Chondrocyte (in vitro differentiated cells): Measurements from ENCODE around the gene SERINC5. TPM values are rescaled to one million over a fixed set of nuclear protein-coding genes. Genes with fewer than 3 reads are reported as not detected.

ENCODE experiments used
- DNase-seq: peaks from one replicate; pipeline ENCODE4 v3.0.0; 2021; ENCODE audit warnings: mixed read lengths, low spot score
- H3K27ac Mint-ChIP-seq: one replicate; pipeline ENCODE4 v1.8.0; 2021; ENCODE audit warnings: mild to moderate bottlenecking, moderate library complexity, mixed read lengths; ENCODE audit not compliant: unreplicated experiment
- H3K27me3 Mint-ChIP-seq: 2 replicates; pipeline ENCODE4 v1.8.0; 2021; ENCODE audit warnings: low read depth, mixed read lengths
- H3K36me3 Mint-ChIP-seq: 2 replicates; pipeline ENCODE4 v1.8.0; 2021; ENCODE audit warnings: low read depth, mixed read lengths
- H3K4me1 Mint-ChIP-seq: 2 replicates; pipeline ENCODE4 v1.8.0; 2021; ENCODE audit warnings: low read depth, mild to moderate bottlenecking, mixed read lengths
- H3K4me3 Mint-ChIP-seq: one replicate; pipeline ENCODE4 v1.8.0; 2021; ENCODE audit warnings: mild to moderate bottlenecking, moderate library complexity, mixed read lengths; ENCODE audit not compliant: unreplicated experiment
- H3K9me3 Mint-ChIP-seq: 2 replicates; pipeline ENCODE4 v1.8.0; 2021; ENCODE audit warnings: low read depth, mixed read lengths
- CTCF ChIP-seq: fragments of 200-600 bp; sonication (generic); IDR thresholded peaks from 2 replicates; pipeline ENCODE4 v1.5.0; 2021; ENCODE audit warnings: antibody characterized with exemption, mild to moderate bottlenecking, moderate library complexity
- total RNA-seq: library from RNA; stranded (reverse); gene quantifications from 3 replicates; pipeline ENCODE4 v1.2.1, GENCODE V29; 2021

SERINC5 gene
- total RNA-seq, 1 donor from 2014 or later = 41.5 TPM

DNA sequence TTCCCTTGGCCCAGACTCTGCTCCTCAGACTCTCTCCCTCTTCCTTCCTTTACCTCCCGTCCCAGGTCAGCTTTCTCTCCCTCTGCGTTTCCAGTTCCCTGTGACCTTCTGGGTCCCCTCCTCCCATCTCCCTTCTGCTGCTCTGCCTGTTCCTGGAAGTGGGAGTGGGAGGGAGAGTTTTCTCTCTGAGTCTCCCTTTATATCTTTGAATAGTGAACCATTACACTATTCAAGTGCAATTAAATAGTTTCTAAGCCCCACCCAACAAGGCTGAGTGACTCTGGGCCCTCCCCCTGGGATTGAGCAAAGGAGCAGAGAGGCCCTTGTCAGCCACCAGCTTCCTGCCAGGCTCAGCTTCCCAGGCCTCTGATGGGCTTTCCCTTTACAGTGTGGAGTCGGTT is 185.9 kb downstream of the SERINC5 start:
- DNase-seq = no peak
- Mint-ChIP-seq H3K4me1 (peaks cover 5% of the 10 kb centered on the region), H3K27me3 (no peaks in the 10 kb centered on the region), H3K27ac (no peak overlapping the region), H3K4me3 (no peak overlapping the region), H3K9me3 (no peaks in the 10 kb centered on the region), H3K36me3 (no peaks in the 10 kb centered on the region)
- no peak for TF ChIP-seq CTCF

DNA sequence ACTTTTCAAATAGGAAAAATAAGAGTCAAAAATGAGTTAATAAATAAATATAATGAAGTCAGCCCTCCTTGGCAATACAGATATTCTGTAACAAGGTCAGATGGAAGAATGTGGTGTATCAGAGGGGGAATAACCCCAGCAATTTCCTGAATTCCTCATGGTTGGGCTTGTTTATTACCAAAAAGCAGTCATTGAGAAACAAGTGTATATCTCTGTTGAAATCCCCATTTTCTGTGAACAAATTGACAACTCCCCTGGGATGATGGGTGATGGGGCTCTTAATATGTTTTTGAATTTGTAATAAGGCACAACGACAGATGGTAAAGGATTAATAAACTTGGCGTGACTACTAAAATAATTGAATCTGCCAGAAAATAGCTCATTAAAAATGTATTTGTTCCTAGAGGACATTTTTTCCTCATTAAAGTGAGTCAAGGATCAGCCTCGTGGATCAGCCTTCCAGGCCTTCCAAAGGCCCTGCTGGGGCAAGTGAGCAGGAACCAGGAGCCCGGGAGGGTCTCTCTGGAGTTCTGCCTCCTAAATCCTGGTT is 186.5 kb downstream of the SERINC5 start:
- no peaks in the 10 kb centered on the region for H3K36me3 Mint-ChIP-seq
- H3K27ac Mint-ChIP-seq = no peak overlapping the region
- no peak for TF ChIP-seq CTCF
- no peaks in the 10 kb centered on the region for H3K27me3 Mint-ChIP-seq
- DNase-seq = no peak
- H3K9me3 Mint-ChIP-seq = no peaks in the 10 kb centered on the region
- H3K4me1 Mint-ChIP-seq = peaks cover 5% of the 10 kb centered on the region
- no peak overlapping the region for H3K4me3 Mint-ChIP-seq

DNA sequence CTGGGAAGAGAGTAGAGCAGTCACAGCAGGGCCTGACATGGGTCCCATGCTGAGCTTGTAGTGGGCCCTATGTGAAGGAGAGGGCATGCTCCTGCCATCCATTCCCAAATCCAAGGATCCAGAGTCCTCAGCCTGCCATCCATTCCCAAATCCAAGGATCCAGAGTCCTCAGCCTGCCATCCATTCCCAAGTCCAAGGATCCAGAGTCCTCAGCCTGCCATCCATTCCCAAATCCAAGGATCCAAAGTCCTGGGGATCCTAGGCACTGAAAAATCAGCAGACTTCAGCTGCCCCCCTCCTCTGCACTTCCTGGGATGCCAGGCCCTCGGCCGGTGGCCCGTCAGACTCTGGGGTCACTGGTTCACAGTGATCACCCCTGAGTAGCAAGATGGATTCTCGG is 187.1 kb downstream of the SERINC5 start:
- DNase-seq = no peak
- Mint-ChIP-seq H3K4me1 (peaks cover 10% of the 10 kb centered on the region), H3K9me3 (no peaks in the 10 kb centered on the region), H3K27ac (no peak overlapping the region), H3K36me3 (no peaks in the 10 kb centered on the region), H3K27me3 (no peaks in the 10 kb centered on the region), H3K4me3 (no peak overlapping the region)
- TF ChIP-seq CTCF = no peak

GRCh38 chr5:80068246-80068636 is 187.6 kb downstream of the SERINC5 start:
- H3K4me1 Mint-ChIP-seq = peaks cover 15% of the 10 kb centered on the region
- H3K27me3 Mint-ChIP-seq = no peaks in the 10 kb centered on the region
- no peaks in the 10 kb centered on the region for H3K9me3 Mint-ChIP-seq
- no peaks in the 10 kb centered on the region for H3K36me3 Mint-ChIP-seq
- no peak overlapping the region for H3K27ac Mint-ChIP-seq
- no peak for DNase-seq
- H3K4me3 Mint-ChIP-seq = no peak overlapping the region
- TF ChIP-seq CTCF = no peak

- no peaks in the 10 kb centered on the region for H3K36me3 Mint-ChIP-seq
- no peak for DNase-seq
- no peak for TF ChIP-seq CTCF
- H3K4me1 Mint-ChIP-seq = peaks cover 12% of the 10 kb centered on the region
- no peak overlapping the region for H3K4me3 Mint-ChIP-seq
- no peaks in the 10 kb centered on the region for H3K9me3 Mint-ChIP-seq
- no peak overlapping the region for H3K27ac Mint-ChIP-seq
- H3K27me3 Mint-ChIP-seq = no peaks in the 10 kb centered on the region
These were observed 188.2 kb downstream of the SERINC5 start for GRCh38 chr5:80067531-80068245.
